H1 (cell line): ENCODE results near the gene CDK5R1. TPM values are rescaled to one million over a fixed set of nuclear protein-coding genes. Genes with fewer than 3 reads are reported as not detected.

ENCODE experiments used
- CTCF ChIA-PET: fragments of 300-600 bp; sonication (Branson Sonifier 250); formaldehyde crosslinking; loops from one replicate; lab custom pipeline; 2021; ENCODE audit not compliant: partially characterized antibody; lab: Charles Lee
- POLR2A ChIA-PET: fragments of 300-600 bp; sonication (Branson Sonifier 250); formaldehyde crosslinking; loops from one replicate; lab custom pipeline; 2021; ENCODE audit warnings: inconsistent platforms; ENCODE audit not compliant: partially characterized antibody; lab: Charles Lee
- DNase-seq, 2 experiments: peaks; one replicate each; pipeline versions ENCODE4 v3.0.0 to v3.0.0-alpha.2; 2010 to 2022; ENCODE audit warnings: low spot score in 2 of 2, low read depth in 1 of 2, mixed read lengths in 1 of 2
- FAIRE-seq: peaks from 2 replicates; lab custom pipeline; 2011; peaks lifted over from hg19 to GRCh38; lab: Jason Lieb, UNC
- H2AFZ ChIP-seq: 2 replicates; pipeline ENCODE4 v1.8.1; 2012; ENCODE audit warnings: low read length, inconsistent platforms
- H2AK5ac ChIP-seq: 2 replicates; pipeline ENCODE4 v1.6.1; 2013; ENCODE audit warnings: low read depth, low read length
- H2BK120ac ChIP-seq: replicated peaks from 2 replicates; pipeline ENCODE3; 2013; ENCODE audit warnings: low read depth, low read length, inconsistent platforms
- H2BK12ac ChIP-seq: 2 replicates; pipeline ENCODE4 v1.6.1; 2013; ENCODE audit warnings: low read depth, low read length
- H2BK15ac ChIP-seq: 2 replicates; pipeline ENCODE4 v1.6.1; 2013; ENCODE audit warnings: low read length
- H2BK20ac ChIP-seq: 2 replicates; pipeline ENCODE4 v1.6.1; 2013; ENCODE audit warnings: low read length
- H2BK5ac ChIP-seq: 2 replicates; pipeline ENCODE4 v1.6.1; 2013; ENCODE audit warnings: low read depth, low read length
- H3K14ac ChIP-seq: 2 replicates; pipeline ENCODE4 v1.6.1; 2013; ENCODE audit warnings: inconsistent platforms; ENCODE audit not compliant: insufficient read length
- H3K18ac ChIP-seq: 2 replicates; pipeline ENCODE4 v1.6.1; 2013; ENCODE audit warnings: low read length; ENCODE audit errors: extremely low read depth
- H3K23ac ChIP-seq: 2 replicates; pipeline ENCODE4 v1.6.1; 2013; ENCODE audit warnings: inconsistent platforms; ENCODE audit not compliant: insufficient read length
- H3K23me2 ChIP-seq: 2 replicates; pipeline ENCODE4 v1.6.1; 2013; ENCODE audit warnings: low read depth, low read length
- H3K27ac ChIP-seq: 2 replicates; pipeline ENCODE4 v1.6.1; 2011; ENCODE audit warnings: low read depth, low read length, inconsistent platforms
- H3K27me3 ChIP-seq, 4 experiments: replicated peaks in 1 of 4; 1 replicate in 1 of 4; 2 replicates in 3 of 4; pipeline versions ENCODE4 v1.6.1 to v1.8.1; 2011 to 2013; ENCODE audit warnings: low read length in 3 of 4, mild to moderate bottlenecking in 3 of 4, inconsistent platforms in 2 of 4, mixed read lengths in 2 of 4, moderate library complexity in 1 of 4; ENCODE audit not compliant: control insufficient read depth in 3 of 4, insufficient read depth in 3 of 4; ENCODE audit errors: extremely low read depth in 1 of 4
- H3K36me3 ChIP-seq, 4 experiments: 2 replicates each; pipeline versions ENCODE4 v1.6.1 to v1.8.1; 2011 to 2013; ENCODE audit warnings: mild to moderate bottlenecking in 4 of 4, low read length in 3 of 4, moderate library complexity in 2 of 4, control low read depth in 1 of 4, inconsistent platforms in 1 of 4; ENCODE audit not compliant: insufficient read depth in 4 of 4, control insufficient read depth in 2 of 4
- H3K4ac ChIP-seq: replicated peaks from 2 replicates; pipeline ENCODE3; 2013; ENCODE audit warnings: low read length, low read depth, mixed read lengths, inconsistent platforms; ENCODE audit not compliant: insufficient read length
- H3K4me1 ChIP-seq, 4 experiments: replicated peaks in 1 of 4; 1 replicate in 1 of 4; 2 replicates in 3 of 4; pipeline versions ENCODE4 v1.6.1 to v1.8.1; 2011 to 2013; ENCODE audit warnings: low read length in 3 of 4, inconsistent platforms in 2 of 4, mixed read lengths in 1 of 4; ENCODE audit not compliant: insufficient read depth in 4 of 4, control insufficient read depth in 3 of 4
- H3K4me2 ChIP-seq, 2 experiments: 2 replicates each; pipeline versions ENCODE4 v1.6.1 to v1.8.1; 2011 to 2013; ENCODE audit warnings: low read depth in 2 of 2, low read length in 2 of 2, control low read depth in 1 of 2, inconsistent platforms in 1 of 2, mild to moderate bottlenecking in 1 of 2; ENCODE audit not compliant: insufficient read depth in 1 of 2
- H3K4me3 ChIP-seq, 4 experiments: fragments of 200-600, 300-600 bp in 1 of 4; sonication (generic), shearing (Covaris generic), sonication (Bioruptor Twin) in 1 of 4; 2 replicates each; pipeline versions ENCODE4 v1.5.1 to v1.8.1; 2011 to 2016; ENCODE audit warnings: low read length in 4 of 4, low read depth in 3 of 4, control low read depth in 2 of 4, inconsistent platforms in 2 of 4, mild to moderate bottlenecking in 2 of 4, mixed read lengths in 1 of 4, moderate library complexity in 1 of 4; ENCODE audit not compliant: insufficient read depth in 2 of 4; ENCODE audit errors: extremely low read depth in 1 of 4
- H3K56ac ChIP-seq: replicated peaks from 2 replicates; pipeline ENCODE3; 2013; ENCODE audit warnings: low read depth, mild to moderate bottlenecking, mixed read lengths, low read length, inconsistent platforms; ENCODE audit not compliant: insufficient read length
- H3K79me1 ChIP-seq: 2 replicates; pipeline ENCODE4 v1.6.1; 2013; ENCODE audit warnings: low read depth, low read length, control low read depth
- H3K79me2 ChIP-seq, 2 experiments: 2 replicates each; pipeline versions ENCODE4 v1.6.1 to v1.8.1; 2012 to 2013; ENCODE audit warnings: low read length in 2 of 2, mild to moderate bottlenecking in 2 of 2, inconsistent platforms in 1 of 2; ENCODE audit not compliant: insufficient read depth in 2 of 2, control insufficient read depth in 1 of 2
- H3K9ac ChIP-seq, 4 experiments: replicated peaks in 1 of 4; 1 replicate in 1 of 4; 2 replicates in 3 of 4; pipeline versions ENCODE4 v1.6.1 to v1.8.1; 2011 to 2013; ENCODE audit warnings: low read depth in 3 of 4, low read length in 3 of 4, control low read depth in 2 of 4, mild to moderate bottlenecking in 2 of 4, moderate library complexity in 2 of 4, inconsistent platforms in 1 of 4; ENCODE audit errors: extremely low read depth in 1 of 4
- H3K9me3 ChIP-seq, 2 experiments: 2 replicates each; pipeline versions ENCODE4 v1.6.1 to v1.8.1; 2012 to 2013; ENCODE audit warnings: mild to moderate bottlenecking in 2 of 2, moderate library complexity in 2 of 2, control low read depth in 1 of 2, inconsistent platforms in 1 of 2, low read depth in 1 of 2, low read length in 1 of 2, mixed read lengths in 1 of 2; ENCODE audit not compliant: insufficient read depth in 2 of 2
- H4K20me1 ChIP-seq, 2 experiments: replicated peaks in 1 of 2; 2 replicates each; pipeline versions ENCODE3 to v1.8.1; 2011 to 2013; ENCODE audit warnings: inconsistent platforms in 2 of 2, low read length in 2 of 2, mild to moderate bottlenecking in 1 of 2; ENCODE audit not compliant: insufficient read depth in 2 of 2, control insufficient read depth in 1 of 2
- H4K5ac ChIP-seq: 2 replicates; pipeline ENCODE4 v1.6.1; 2013; ENCODE audit warnings: low read length, low read depth, mixed read lengths, inconsistent platforms; ENCODE audit not compliant: insufficient read length
- H4K8ac ChIP-seq: 2 replicates; pipeline ENCODE4 v1.8.0; 2013; ENCODE audit warnings: mild to moderate bottlenecking, moderate library complexity, low read length, inconsistent platforms; ENCODE audit not compliant: insufficient read depth; ENCODE audit errors: extremely low read depth
- H4K91ac ChIP-seq: replicated peaks from 2 replicates; pipeline ENCODE3; 2013; ENCODE audit warnings: low read length, mixed read lengths, inconsistent platforms; ENCODE audit not compliant: insufficient read length
- CEBPB ChIP-seq: IDR thresholded peaks from 2 replicates; pipeline ENCODE4 v1.6.1; 2012; ENCODE audit warnings: low read depth, low read length
- JUN ChIP-seq: IDR thresholded peaks from 2 replicates; pipeline ENCODE4 v1.6.1; 2011; ENCODE audit warnings: low read depth, mild to moderate bottlenecking, improper control_type of control experiment, low read length
- NANOG ChIP-seq: IDR thresholded peaks from 2 replicates; pipeline ENCODE4 v1.6.1; 2011; ENCODE audit warnings: low read length, low read depth, mild to moderate bottlenecking, inconsistent platforms; ENCODE audit not compliant: insufficient read depth, poor library complexity, severe bottlenecking
- POLR2A ChIP-seq, 2 experiments: IDR thresholded peaks; 1 replicate in 1 of 2; 2 replicates in 1 of 2; pipeline ENCODE4 v1.6.1; 2011; ENCODE audit warnings: low read depth in 2 of 2, low read length in 2 of 2, mild to moderate bottlenecking in 2 of 2; ENCODE audit errors: control extremely low read depth in 1 of 2
- RAD21 ChIP-seq, 2 experiments: IDR thresholded peaks in 1 of 2; conservative IDR thresholded peaks in 1 of 2; 2 replicates each; pipeline ENCODE4 v1.6.1; 2011; ENCODE audit warnings: low read depth in 2 of 2, low read length in 2 of 2, improper control_type of control experiment in 1 of 2, inconsistent platforms in 1 of 2, mild to moderate bottlenecking in 1 of 2, moderate library complexity in 1 of 2
- SP4 ChIP-seq: IDR thresholded peaks from 2 replicates; pipeline ENCODE4 v1.6.1; 2012; ENCODE audit warnings: low read length, inconsistent platforms
- WGBS, 2 experiments: shearing (Covaris generic) in 1 of 2; methylation state at CpG; one replicate each; pipeline versions ENCODE4 v1.1.6 to v1.1.7; 2013 to 2015; ENCODE audit warnings: low lambda C conversion rate in 2 of 2, mixed read lengths in 2 of 2, inconsistent platforms in 1 of 2, low coverage in 1 of 2, missing lambda C conversion rate in 1 of 2; ENCODE audit not compliant: insufficient replicate concordance in 2 of 2, insufficient coverage in 1 of 2, insufficient read length in 1 of 2; ENCODE audit errors: extremely low coverage in 1 of 2, missing lambda C conversion rate in 1 of 2; 5-methylcytosine and 5-hydroxymethylcytosine counted together
- polyA plus RNA-seq, 7 experiments: library from polyadenylated mRNA; depleted of rRNA in 3 of 7; stranded (reverse) in 5 of 7; unstranded in 2 of 7; fragments of >200 nt in 5 of 7; fragments of 200-250 nt in 2 of 7; gene quantifications; 1 replicate in 5 of 7; 2 replicates in 1 of 7; 4 replicates in 1 of 7; pipeline versions ENCODE4 v1.2.1 to v1.2.3, GENCODE V29; 2011 to 2013; ENCODE audit warnings: missing spikeins in 2 of 7, mixed read lengths in 2 of 7
- total RNA-seq: library from RNA; stranded (reverse); fragmentation: NEBNext Ultra II Directional; extraction: Animal tissue kit (Norgen Biotek cat#: 25700); gene quantifications from 2 replicates; pipeline ENCODE4 v1.2.1, GENCODE V29; 2021

CDK5R1 gene
- total and polyA plus RNA-seq, 2 of the 8 experiments (the other 6 are each of a cell fraction or from before 2014, with no cell fraction given): 2.7 to 9.9 TPM

- Histone ChIP-seq H4K20me1 (peaks cover 0 to 15% of the 10 kb centered on the region in 2 experiments), H3K4me1 (no peaks in the 10 kb centered on the region), H3K56ac (no peak overlapping the region), H3K14ac (no peak overlapping the region), H4K91ac (no peak overlapping the region), H4K8ac (no peak overlapping the region), H3K4me2 (no peak overlapping the region), H3K27me3 (no peaks in the 10 kb centered on the region), H3K27ac (no peak overlapping the region), H3K23ac (no peak overlapping the region), H3K79me1 (0 out of 2 replicates have a peak, but pooled peaks cover 3% of the 10 kb centered on the region), H2BK120ac (no peak overlapping the region), H4K5ac (no peak overlapping the region), H2BK15ac (no peak overlapping the region), H2AK5ac (no peak overlapping the region), H3K9me3 (no peaks in the 10 kb centered on the region)
- no peak for FAIRE-seq
- no peak for DNase-seq
- TF ChIP-seq POLR2A (IDR thresholded peaks at IDR 0.05; ENCODE audit: control extremely low read depth in 1 of 2, low read depth in 2 of 2, low read length in 2 of 2) (no peak), SP4 (no peak), NANOG (no peak), CEBPB (no peak), JUN (no peak), RAD21 (IDR thresholded peaks at IDR 0.05 in 1 of 2, conservative IDR thresholded peaks at IDR 0.05 in 1 of 2; ENCODE audit: low read depth in 2 of 2, low read length in 2 of 2) (no peak)
- TF ChIP-seq, all 59 proteins: peak for 0
- Histone ChIP-seq H2BK20ac (no peak overlapping the region), H3K4ac (no peak overlapping the region), H3K18ac (no peak overlapping the region), H3K79me2 (peaks cover 0 to 37% of the 10 kb centered on the region in 2 experiments; a peak in 2 of 4 replicates), H3K36me3 (peaks cover 18 to 63% (median 45%) of the 10 kb centered on the region in 4 experiments), H3K4me3 (no peak overlapping the region), H2BK12ac (no peak overlapping the region), H3K9ac (no peak overlapping the region), H2AFZ (no peak overlapping the region), H2BK5ac (no peak overlapping the region), H3K23me2 (no peaks in the 10 kb centered on the region)
- CTCF ChIA-PET: interaction anchor here (0.6 to 4.7 kb wide), 32 partner anchors 9 to 478 kb away, joined by 3 to 71 read pairs (median 4); partner anchors contain the start of genes CDK5R1 and PSMD11
- 82% methylated on average over 4 of the region's 4 CpGs; no CpG with 5 or more reads in 1 of the 2 experiments for WGBS, 2 experiments
- POLR2A ChIA-PET: interaction anchor here (0.6 to 2.2 kb wide), 3 partner anchors 12 to 498 kb away, joined by 3 to 10 read pairs (median 5); partner anchors contain the start of gene PSMD11
These were observed 25.3 kb upstream of the CDK5R1 start for GRCh38 chr17:32461498-32461852.
